NCI-H2081 treated with DMSO at 0.1 percent for 48 hours (cell line): ENCODE measurements around the gene ADAMTS9.

Source experiments
- DNase-seq: peaks from one replicate; lab custom pipeline; 2025; lab: John Stamatoyannopoulos, UW

The ADAMTS9 gene

GRCh38 chr3:64490180-64490724 lies 197.5 kb downstream of the ADAMTS9 start:
- DNase-seq, result no peak

GRCh38 chr3:64489361-64490044 lies 198.3 kb downstream of the ADAMTS9 start:
- no peak for DNase-seq

GRCh38 chr3:64488939-64489338 lies 198.9 kb downstream of the ADAMTS9 start:
- no peak for DNase-seq

GRCh38 chr3:64484289-64484992 lies 203.4 kb downstream of the ADAMTS9 start:
- no peak for DNase-seq

- DNase-seq, result no peak
Observed at GRCh38 chr3:64483467-64483866, 204.3 kb downstream of the ADAMTS9 start.

GRCh38 chr3:64475037-64475436 lies 212.8 kb downstream of the ADAMTS9 start:
- DNase-seq, result no peak

GRCh38 chr3:64473466-64473865 lies 214.3 kb downstream of the ADAMTS9 start:
- no peak for DNase-seq

GRCh38 chr3:64470436-64470835 lies 217.4 kb downstream of the ADAMTS9 start:
- no peak for DNase-seq

- no peak for DNase-seq
Observed at GRCh38 chr3:64467255-64467944, 220.4 kb downstream of the ADAMTS9 start.
